Type B pancreatic cell (in vitro differentiated cells): ENCODE measurements around the gene ZC3H7B. TPM values are rescaled to one million over a fixed set of nuclear protein-coding genes. Genes with fewer than 3 reads are reported as not detected.

Experiments
- DNase-seq: peaks from one replicate; pipeline ENCODE4 v3.0.0; 2021; ENCODE audit warnings: mixed read lengths; ENCODE audit not compliant: unreplicated experiment; ENCODE audit errors: extremely low spot score
- H3K27ac Mint-ChIP-seq: 2 replicates; pipeline ENCODE4 v1.8.0; 2021; ENCODE audit warnings: mild to moderate bottlenecking, mixed read lengths
- H3K27me3 Mint-ChIP-seq: 2 replicates; pipeline ENCODE4 v1.8.0; 2021; ENCODE audit warnings: mixed read lengths
- H3K36me3 Mint-ChIP-seq: 2 replicates; pipeline ENCODE4 v1.8.0; 2021; ENCODE audit warnings: mixed read lengths
- H3K4me1 Mint-ChIP-seq: one replicate; pipeline ENCODE4 v1.8.0; 2021; ENCODE audit warnings: mixed read lengths; ENCODE audit not compliant: unreplicated experiment
- H3K4me3 Mint-ChIP-seq: 2 replicates; pipeline ENCODE4 v1.8.0; 2021; ENCODE audit warnings: mild to moderate bottlenecking, mixed read lengths
- H3K9me3 Mint-ChIP-seq: 2 replicates; pipeline ENCODE4 v1.8.0; 2021; ENCODE audit warnings: mixed read lengths
- CTCF ChIP-seq: fragments of 200-600 bp; sonication (generic); conservative IDR thresholded peaks from 2 replicates; pipeline ENCODE4 v1.5.0; 2021; ENCODE audit warnings: antibody characterized with exemption, mild to moderate bottlenecking
- total RNA-seq: library from RNA; stranded (reverse); gene quantifications from 2 replicates; pipeline ENCODE4 v1.2.1, GENCODE V29; 2021; ENCODE audit warnings: low replicate concordance

Gene ZC3H7B
- total RNA-seq, 1 donor from 2014 or later, result 74.3 TPM

GRCh38 chr22:41340357-41340756, 39.0 kb downstream of the ZC3H7B start:
- Mint-ChIP-seq H3K27ac (no peak overlapping the region), H3K36me3 (peaks cover 3% of the 10 kb centered on the region), H3K9me3 (no peaks in the 10 kb centered on the region)

GRCh38 chr22:41341012-41341411, 39.7 kb downstream of the ZC3H7B start:
- H3K27me3 Mint-ChIP-seq, result no peaks in the 10 kb centered on the region
- TF ChIP-seq CTCF, result no peak
- no peaks in the 10 kb centered on the region for H3K4me1 Mint-ChIP-seq
- H3K36me3 Mint-ChIP-seq, result no peaks in the 10 kb centered on the region
- H3K27ac Mint-ChIP-seq, result no peak overlapping the region
- no peak overlapping the region for H3K4me3 Mint-ChIP-seq
- H3K9me3 Mint-ChIP-seq, result no peaks in the 10 kb centered on the region
- no peak for DNase-seq

More at GRCh38 chr22:41340357-41340756, 39.0 kb downstream of the ZC3H7B start:
- no peak for DNase-seq
- Mint-ChIP-seq H3K4me1 (no peaks in the 10 kb centered on the region), H3K27me3 (no peaks in the 10 kb centered on the region), H3K4me3 (no peak overlapping the region)
- no peak for TF ChIP-seq CTCF

- no peak for TF ChIP-seq CTCF
- no peak for DNase-seq
- Mint-ChIP-seq H3K4me3 (no peak overlapping the region), H3K27me3 (no peaks in the 10 kb centered on the region), H3K4me1 (no peaks in the 10 kb centered on the region), H3K36me3 (no peaks in the 10 kb centered on the region), H3K27ac (no peak overlapping the region), H3K9me3 (no peaks in the 10 kb centered on the region)
Measured at GRCh38 chr22:41341990-41342389, 40.7 kb downstream of the ZC3H7B start.

GRCh38 chr22:41343300-41343699, 42.0 kb downstream of the ZC3H7B start:
- no peak overlapping the region for H3K4me3 Mint-ChIP-seq
- no peak for DNase-seq
- no peak overlapping the region for H3K27ac Mint-ChIP-seq
- H3K9me3 Mint-ChIP-seq, result no peaks in the 10 kb centered on the region
- no peak for TF ChIP-seq CTCF
- no peaks in the 10 kb centered on the region for H3K27me3 Mint-ChIP-seq
- H3K36me3 Mint-ChIP-seq, result no peaks in the 10 kb centered on the region
- no peaks in the 10 kb centered on the region for H3K4me1 Mint-ChIP-seq

GRCh38 chr22:41343717-41344116, 42.4 kb downstream of the ZC3H7B start:
- no peaks in the 10 kb centered on the region for H3K27me3 Mint-ChIP-seq
- no peaks in the 10 kb centered on the region for H3K36me3 Mint-ChIP-seq
- no peak overlapping the region for H3K27ac Mint-ChIP-seq
- no peak for TF ChIP-seq CTCF
- no peaks in the 10 kb centered on the region for H3K4me1 Mint-ChIP-seq
- DNase-seq, result no peak
- H3K9me3 Mint-ChIP-seq, result no peaks in the 10 kb centered on the region
- H3K4me3 Mint-ChIP-seq, result no peak overlapping the region

GRCh38 chr22:41344189-41344788, 43.0 kb downstream of the ZC3H7B start:
- Mint-ChIP-seq H3K36me3 (no peaks in the 10 kb centered on the region), H3K4me3 (no peak overlapping the region), H3K27me3 (no peaks in the 10 kb centered on the region), H3K4me1 (no peaks in the 10 kb centered on the region), H3K9me3 (no peaks in the 10 kb centered on the region), H3K27ac (no peak overlapping the region)
- no peak for TF ChIP-seq CTCF
- no peak for DNase-seq
